Middle frontal gyrus (tissue), 1 donor: ENCODE measurements around the gene TTC5.
"Not testable (repeated sequence)": the region's sequence is repeated elsewhere in the genome, so short reads cannot be mapped to it uniquely, and the experiment has no call there.

Experiments
- DNase-seq: peaks from one replicate; pipeline ENCODE4 v3.0.0-alpha.2; 2015; ENCODE audit warnings: low spot score; ENCODE audit errors: extremely low spot score

The TTC5 gene

GRCh38 chr14:20306079-20306423 lies 300 bp upstream of the TTC5 start:
- no peak for DNase-seq

DNA sequence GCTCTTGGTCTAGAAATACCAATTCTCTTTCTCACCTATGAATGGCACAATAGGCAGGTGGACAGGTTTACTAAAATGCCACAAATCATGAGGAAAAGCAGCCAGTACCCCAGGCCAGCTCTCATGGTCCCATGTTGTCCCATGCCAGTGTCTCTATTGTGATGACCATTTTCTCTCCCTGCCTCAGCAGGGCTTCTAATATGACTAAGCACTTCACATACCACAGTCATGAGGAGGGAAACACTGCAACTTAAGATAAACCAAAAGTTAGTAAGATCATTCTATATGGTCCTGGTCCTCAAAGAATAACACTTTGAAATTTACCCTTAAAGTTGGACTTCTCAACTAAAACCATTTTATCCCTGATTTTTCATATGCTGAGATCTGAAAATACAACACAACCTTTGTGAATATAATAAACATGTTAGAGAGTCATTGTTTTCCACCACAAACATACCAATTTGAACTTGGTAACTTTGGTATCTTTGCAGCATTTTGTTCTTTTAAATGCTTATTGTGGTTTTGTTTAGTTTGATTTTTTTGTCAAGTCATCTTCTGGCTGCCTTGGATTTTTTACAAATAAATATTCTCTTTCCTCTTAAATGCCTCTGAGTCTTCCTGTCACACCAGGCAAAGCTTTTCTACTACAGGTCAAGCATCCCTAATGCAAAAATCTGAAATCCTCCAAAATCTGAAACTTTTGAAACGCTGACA lies 3.6 kb downstream of the TTC5 start:
- DNase-seq = no peak

DNA sequence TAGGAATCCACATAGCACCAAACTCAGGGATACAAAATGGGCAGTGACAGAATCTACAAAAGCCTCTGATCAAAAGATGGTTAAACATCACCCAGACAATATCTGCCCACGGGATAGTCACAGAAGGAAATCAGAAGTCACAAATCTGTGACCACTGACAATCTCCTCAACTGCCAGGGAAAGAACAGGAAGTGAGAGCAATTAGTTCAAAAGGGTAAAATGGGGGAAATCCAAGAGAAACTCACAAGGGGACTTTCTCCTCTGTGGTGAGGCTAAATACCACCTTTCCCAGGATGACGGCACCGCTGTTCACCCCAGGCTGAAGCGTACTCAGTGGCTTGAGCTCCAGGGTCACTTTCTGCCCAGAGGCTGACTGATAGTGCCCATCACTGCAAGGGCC lies 10.7 kb downstream of the TTC5 start:
- DNase-seq = no peak

DNA sequence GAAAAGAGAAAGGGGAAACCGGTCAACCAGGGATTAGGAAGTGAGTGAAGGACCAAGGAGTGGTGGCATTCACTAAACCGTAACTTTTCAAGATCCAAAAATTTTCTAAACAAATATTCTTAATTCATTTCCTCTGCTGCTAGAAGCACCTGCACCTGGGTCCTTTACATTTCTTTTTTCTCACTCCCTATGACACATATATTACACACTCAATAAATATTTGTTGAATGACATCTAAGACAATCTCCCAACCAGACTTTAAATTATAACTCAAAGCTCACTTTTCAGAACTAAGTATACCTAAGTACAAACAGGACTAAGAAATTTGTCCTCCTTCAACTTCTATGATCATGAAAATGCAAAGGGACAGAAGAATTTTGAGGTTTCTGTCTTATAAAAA lies 11.1 kb downstream of the TTC5 start:
- no peak for DNase-seq

DNA sequence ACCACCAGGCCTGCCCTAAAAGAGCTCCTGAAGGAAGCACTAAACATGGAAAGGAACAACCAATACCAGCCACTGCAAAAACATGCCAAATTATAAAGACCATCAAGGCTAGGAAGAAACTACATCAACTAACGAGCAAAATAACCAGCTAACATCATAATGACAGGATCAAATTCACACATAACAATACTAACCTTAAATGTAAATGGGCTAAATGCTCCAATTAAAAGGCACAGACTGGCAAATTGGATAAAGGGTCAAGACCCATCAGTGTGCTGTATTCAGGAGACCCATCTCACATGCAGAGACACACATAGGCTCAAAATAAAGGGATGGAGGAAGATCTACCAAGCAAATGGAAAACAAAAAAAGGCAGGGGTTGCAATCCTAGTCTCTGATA lies 23.8 kb downstream of the TTC5 start:
- DNase-seq = not testable (repeated sequence)

DNA sequence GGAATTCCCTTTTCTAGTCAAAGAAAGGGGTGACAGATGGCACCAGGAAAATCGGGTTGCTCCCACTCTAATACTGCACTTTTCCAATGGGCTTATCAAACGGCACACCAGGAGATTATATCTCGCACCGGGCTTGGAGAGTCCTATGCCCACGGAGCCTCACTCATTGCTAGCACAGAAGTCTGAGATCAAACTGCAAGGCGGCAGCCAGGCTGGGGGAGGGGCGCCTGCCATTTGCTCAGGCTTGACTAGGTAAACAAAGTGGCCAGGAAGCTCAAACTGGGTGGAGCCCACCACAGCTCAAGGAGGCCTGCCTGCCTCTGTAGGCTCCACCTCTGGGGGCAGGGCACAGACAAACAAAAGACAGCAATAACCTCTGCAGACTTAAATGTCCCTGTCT lies 25.5 kb downstream of the TTC5 start:
- DNase-seq = not testable (repeated sequence)

- DNase-seq = no peak
Observed at GRCh38 chr14:20278414-20278813, 27.3 kb downstream of the TTC5 start.

GRCh38 chr14:20277409-20277808 lies 28.3 kb downstream of the TTC5 start:
- no peak for DNase-seq

DNA sequence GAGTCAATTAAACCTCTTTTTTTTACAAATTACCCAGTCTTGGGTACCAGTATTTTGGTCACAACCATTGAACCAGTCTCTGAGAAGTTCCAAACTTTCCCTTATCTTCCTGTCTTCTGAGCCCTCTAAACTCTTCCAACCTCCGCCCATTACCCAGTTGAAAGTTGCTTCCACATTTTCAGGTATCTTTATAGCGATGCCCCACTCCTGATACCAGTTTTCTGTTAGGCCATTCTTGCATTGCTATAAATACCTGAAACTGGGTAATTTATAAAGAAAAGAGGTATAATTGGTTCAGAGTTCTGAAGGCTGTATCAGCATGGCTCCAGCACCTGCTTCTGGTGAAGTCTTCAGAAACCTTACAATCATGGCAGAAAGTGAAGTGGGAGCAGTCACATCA lies 31.7 kb downstream of the TTC5 start:
- DNase-seq = no peak

DNA sequence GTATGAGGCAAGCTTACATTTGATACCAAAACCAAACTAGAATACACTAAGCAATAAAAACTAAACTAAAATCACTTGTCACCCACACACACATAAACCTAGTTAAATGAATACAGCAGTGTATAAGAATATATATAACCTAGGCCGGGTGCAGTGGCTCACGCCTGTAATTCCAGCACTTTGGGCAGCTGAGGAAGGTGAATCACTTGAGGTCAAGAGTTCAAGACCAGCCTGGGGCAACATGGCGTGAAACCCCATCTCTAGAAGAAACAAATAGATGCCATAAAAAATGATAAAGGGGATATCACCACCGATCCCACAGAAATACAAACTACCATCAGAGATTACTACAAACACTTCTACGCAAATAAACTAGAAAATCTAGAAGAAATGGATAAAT lies 41.4 kb downstream of the TTC5 start:
- DNase-seq = not testable (repeated sequence)

DNA sequence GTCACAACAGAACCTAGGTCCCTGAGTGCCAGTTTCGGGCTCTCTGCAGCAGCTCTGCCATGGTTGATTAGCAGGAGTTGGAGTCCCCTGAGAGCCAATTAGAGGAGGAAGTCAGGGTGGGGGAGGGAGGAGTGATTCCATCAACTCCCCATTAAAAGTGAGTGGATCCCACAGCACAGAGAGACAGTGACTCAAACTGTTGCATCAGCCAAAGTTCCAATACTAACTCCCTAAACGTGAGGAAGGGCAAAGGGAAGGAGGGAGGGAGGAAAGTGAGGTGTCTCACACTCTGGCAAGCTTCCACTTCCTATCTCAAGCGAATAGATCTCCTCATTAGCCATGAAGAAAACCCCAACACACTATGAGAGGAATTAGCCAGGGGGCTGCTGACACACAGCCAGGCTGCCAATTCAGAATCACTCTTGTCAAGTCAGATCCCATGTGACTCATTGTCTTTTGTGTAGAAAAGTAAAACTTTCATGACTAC lies 43.1 kb downstream of the TTC5 start:
- DNase-seq = no peak

DNA sequence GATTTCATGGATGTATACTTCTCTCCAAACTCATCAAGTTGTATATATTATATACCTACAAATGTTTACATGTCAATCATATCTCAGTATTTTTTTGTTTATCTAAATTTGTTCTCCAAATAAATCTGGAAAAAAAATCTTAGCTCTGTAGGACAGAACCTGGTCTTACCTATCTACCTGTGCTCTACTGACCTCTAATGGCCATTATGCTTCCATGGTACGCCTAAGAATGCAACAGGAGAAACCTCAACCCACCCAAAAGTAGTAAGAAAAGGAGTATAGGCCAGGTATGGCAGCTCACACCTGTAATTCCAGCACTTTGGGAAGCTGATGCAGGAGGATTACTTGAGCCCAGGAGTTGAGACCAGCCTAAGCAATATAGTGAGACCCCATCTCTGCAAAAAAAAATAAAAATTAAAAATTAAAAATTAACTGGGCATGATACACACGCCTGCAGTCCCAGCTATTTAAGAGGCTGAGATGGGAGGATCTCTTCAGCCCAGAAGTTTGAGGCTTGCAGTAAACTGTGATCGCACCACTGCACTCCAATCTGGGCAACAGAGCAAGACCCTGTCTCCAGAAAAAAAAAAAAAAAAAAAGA lies 58.0 kb downstream of the TTC5 start:
- DNase-seq = no peak
